ENCODE data around the gene MYLK. TPM values are rescaled to one million over a fixed set of nuclear protein-coding genes. Genes with fewer than 3 reads are reported as not detected.

Gene MYLK
- total and polyA plus RNA-seq, 2 donors (not counting 1 experiment from before 2014, with no cell fraction given), result 0.51 TPM; not detected in 1

GRCh38 chr3:123755501-123755900 is 128.6 kb downstream of the MYLK start:
- intact Hi-C loops (cut with micrococcal nuclease), result no loop called here
- no peak overlapping the region for H3K27ac Mint-ChIP-seq
- 90% methylated on average over 2 of the region's 2 CpGs for WGBS (ENCODE audit: insufficient coverage)
- Histone ChIP-seq H4K20me1 (ENCODE audit: control insufficient read depth, insufficient read depth, low read length, poor library complexity, severe bottlenecking) (no peaks in the 10 kb centered on the region), H3K27me3 (replicated peaks in 1 of 4; ENCODE audit: control extremely low read depth in 1 of 4, control insufficient read depth in 3 of 4, insufficient read depth in 4 of 4, low read length in 3 of 4) (no peaks in the 10 kb centered on the region), H3K27ac (ENCODE audit: low read length in 2 of 2) (no peak overlapping the region), H3K4me2 (replicated peaks; ENCODE audit: low read depth, low read length, poor library complexity, severe bottlenecking) (no peak overlapping the region), H3K9me3 (ENCODE audit: control extremely low read depth in 1 of 3, control insufficient read depth in 2 of 3, insufficient read depth in 1 of 3, low read length in 2 of 3) (no peaks in the 10 kb centered on the region), H3K36me3 (replicated peaks in 1 of 2; ENCODE audit: control extremely low read depth in 1 of 2, control insufficient read depth in 1 of 2, extremely low read depth in 1 of 2, insufficient read depth in 2 of 2, low read length in 1 of 2) (no peaks in the 10 kb centered on the region), H3K79me2 (ENCODE audit: control insufficient read depth, insufficient read depth, low read length) (no peaks in the 10 kb centered on the region), H3K9ac (ENCODE audit: low read length) (no peak overlapping the region), H3K4me1 (ENCODE audit: control insufficient read depth in 2 of 2, insufficient read depth in 2 of 2, low read length in 2 of 2) (peaks cover 13 to 17% of the 10 kb centered on the region in 2 donors), H3K4me3 (ENCODE audit: control extremely low read depth in 1 of 5, extremely low read depth in 1 of 5, insufficient read depth in 1 of 5, low read depth in 2 of 5, low read length in 4 of 5) (no peak overlapping the region), H2AFZ (ENCODE audit: insufficient read depth, low read depth, low read length, poor library complexity, severe bottlenecking) (no peak overlapping the region)
- no peaks in the 10 kb centered on the region for H3K9me3 Mint-ChIP-seq (ENCODE audit: insufficient read depth)
- H3K27me3 Mint-ChIP-seq, result peaks cover 8% of the 10 kb centered on the region
- DNase-seq (no peak), ATAC-seq (ENCODE audit: low read depth) (no peak)
- TF ChIP-seq EZH2 (IDR thresholded peaks at IDR 0.05; ENCODE audit: borderline replicate concordance, insufficient read depth, low read depth, low read length, poor library complexity, severe bottlenecking), result no peak
- H3K4me3 Mint-ChIP-seq, result no peak overlapping the region
- peaks cover 21% of the 10 kb centered on the region for H3K4me1 Mint-ChIP-seq
- POLR2A ChIA-PET, result no interaction called here
- CTCF ChIA-PET, result interaction anchor here (0.9 kb wide), 1 partner anchor 197 kb away, joined by 3 read pairs; no protein-coding TSS in a partner anchor

GRCh38 chr3:123755085-123755484 is 129.0 kb downstream of the MYLK start:
- no peaks in the 10 kb centered on the region for H3K36me3 ChIP-seq (replicated peaks in 1 of 2; ENCODE audit: control extremely low read depth in 1 of 2, control insufficient read depth in 1 of 2, extremely low read depth in 1 of 2, insufficient read depth in 2 of 2, low read length in 1 of 2)
- 97% methylated on average over 3 of the region's 3 CpGs for WGBS (ENCODE audit: insufficient coverage)
- no peak for DNase-seq
- ChIA-PET CTCF (interaction anchor here (0.9 kb wide), 1 partner anchor 197 kb away, joined by 3 read pairs; no protein-coding TSS in a partner anchor), POLR2A (no interaction called here)
- H3K9ac ChIP-seq (ENCODE audit: low read length), result no peak overlapping the region
- Mint-ChIP-seq H3K4me1 (peaks cover 21% of the 10 kb centered on the region), H3K9me3 (ENCODE audit: insufficient read depth) (no peaks in the 10 kb centered on the region), H3K27ac (no peak overlapping the region), H3K4me3 (no peak overlapping the region), H3K27me3 (peaks cover 8% of the 10 kb centered on the region)
- no peak overlapping the region for H3K4me2 ChIP-seq (replicated peaks; ENCODE audit: low read depth, low read length, poor library complexity, severe bottlenecking)
- no peak for TF ChIP-seq EZH2 (IDR thresholded peaks at IDR 0.05; ENCODE audit: borderline replicate concordance, insufficient read depth, low read depth, low read length, poor library complexity, severe bottlenecking)
- TF ChIP-seq CTCF (IDR thresholded peaks at IDR 0.05), result no peak
- H3K27ac ChIP-seq (ENCODE audit: low read length in 2 of 2), result no peak overlapping the region
- peaks cover 13 to 17% of the 10 kb centered on the region in 2 donors for H3K4me1 ChIP-seq (ENCODE audit: control insufficient read depth in 2 of 2, insufficient read depth in 2 of 2, low read length in 2 of 2)
- H4K20me1 ChIP-seq (ENCODE audit: control insufficient read depth, insufficient read depth, low read length, poor library complexity, severe bottlenecking), result no peaks in the 10 kb centered on the region
- no peaks in the 10 kb centered on the region for H3K27me3 ChIP-seq (replicated peaks in 1 of 4; ENCODE audit: control extremely low read depth in 1 of 4, control insufficient read depth in 3 of 4, insufficient read depth in 4 of 4, low read length in 3 of 4)
- H3K9me3 ChIP-seq (ENCODE audit: control extremely low read depth in 1 of 3, control insufficient read depth in 2 of 3, insufficient read depth in 1 of 3, low read length in 2 of 3), result no peaks in the 10 kb centered on the region
- H3K79me2 ChIP-seq (ENCODE audit: control insufficient read depth, insufficient read depth, low read length), result no peaks in the 10 kb centered on the region
- H3K4me3 ChIP-seq (ENCODE audit: control extremely low read depth in 1 of 5, extremely low read depth in 1 of 5, insufficient read depth in 1 of 5, low read depth in 2 of 5, low read length in 4 of 5), result no peak overlapping the region
- intact Hi-C loops (cut with micrococcal nuclease), result no loop called here
- H2AFZ ChIP-seq (ENCODE audit: insufficient read depth, low read depth, low read length, poor library complexity, severe bottlenecking), result no peak overlapping the region
- ATAC-seq (ENCODE audit: low read depth), result no peak

Data from B cell (primary cell).